Activated CD8-positive, alpha-beta memory T cell treated with anti-CD3 and anti-CD28 coated beads, Interleukin-2, amount 10 ng/mL, durations not matched to agents 7 days and 5 days (primary cell): Measurements from ENCODE around the gene ZFHX3. TPM values are rescaled to one million over a fixed set of nuclear protein-coding genes. Genes with fewer than 3 reads are reported as not detected.

Experiments used
- ATAC-seq: fragments of 150-1000 bp; cut with Tn5 transposase; one replicate; pipeline ENCODE4 v1.10.0; 2021; ENCODE audit warnings: moderate library complexity
- CTCF ChIA-PET: fragments of 350-600 bp; sonication (Branson Sonifier 250); formaldehyde crosslinking; loops from one replicate; lab custom pipeline; 2021; ENCODE audit warnings: antibody characterized with exemption; lab: Charles Lee
- DNase-seq: peaks from one replicate; pipeline ENCODE4 v3.0.0-alpha.2; 2020
- H3K27ac Mint-ChIP-seq: one replicate; pipeline ENCODE4 v1.8.0; 2021; ENCODE audit warnings: mild to moderate bottlenecking, mixed read lengths
- H3K27me3 Mint-ChIP-seq: one replicate; pipeline ENCODE4 v1.8.0; 2021; ENCODE audit warnings: mixed read lengths
- H3K36me3 Mint-ChIP-seq: one replicate; pipeline ENCODE4 v1.8.0; 2021; ENCODE audit warnings: mild to moderate bottlenecking, mixed read lengths
- H3K4me1 Mint-ChIP-seq: one replicate; pipeline ENCODE4 v1.8.0; 2021; ENCODE audit warnings: mixed read lengths
- H3K4me3 Mint-ChIP-seq: one replicate; pipeline ENCODE4 v1.8.0; 2021; ENCODE audit warnings: mild to moderate bottlenecking, moderate library complexity, mixed read lengths
- H3K9me3 Mint-ChIP-seq: one replicate; pipeline ENCODE4 v1.8.0; 2022; ENCODE audit warnings: low read depth, mixed read lengths
- total RNA-seq, 2 experiments: library from RNA; stranded (reverse); gene quantifications; one replicate each; pipeline ENCODE4 v1.2.3, GENCODE V29; 2021

ZFHX3 gene
- total RNA-seq, 2 experiments from 2014 or later = 0.32 to 1.9 TPM

DNA sequence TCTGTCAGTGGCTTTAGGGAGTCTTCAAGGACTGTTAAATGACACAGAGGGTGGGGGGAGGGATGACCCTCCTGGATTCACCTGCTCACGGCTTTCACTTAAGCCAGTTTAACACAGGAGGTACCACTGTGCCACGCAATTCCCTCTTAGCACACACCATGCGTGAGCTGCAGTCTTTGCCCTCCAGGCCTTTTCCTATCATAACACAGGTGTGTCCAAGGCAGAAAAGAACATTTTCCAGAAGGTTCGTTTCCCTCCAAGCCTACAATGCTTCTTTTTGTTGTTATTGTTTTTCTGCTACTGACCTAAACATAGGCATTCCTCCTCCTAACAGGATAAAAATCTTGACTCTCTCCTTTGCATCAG is 1.1 kb downstream of the ZFHX3 start:
- no peak for DNase-seq
- no peaks in the 10 kb centered on the region for H3K4me1 Mint-ChIP-seq
- CTCF ChIA-PET = no interaction called here
- ATAC-seq = no peak
- H3K27me3 Mint-ChIP-seq = peaks cover 39% of the 10 kb centered on the region
- no peaks in the 10 kb centered on the region for H3K36me3 Mint-ChIP-seq
- H3K27ac Mint-ChIP-seq = no peak overlapping the region
- H3K9me3 Mint-ChIP-seq = no peaks in the 10 kb centered on the region
- H3K4me3 Mint-ChIP-seq = no peak overlapping the region

DNA sequence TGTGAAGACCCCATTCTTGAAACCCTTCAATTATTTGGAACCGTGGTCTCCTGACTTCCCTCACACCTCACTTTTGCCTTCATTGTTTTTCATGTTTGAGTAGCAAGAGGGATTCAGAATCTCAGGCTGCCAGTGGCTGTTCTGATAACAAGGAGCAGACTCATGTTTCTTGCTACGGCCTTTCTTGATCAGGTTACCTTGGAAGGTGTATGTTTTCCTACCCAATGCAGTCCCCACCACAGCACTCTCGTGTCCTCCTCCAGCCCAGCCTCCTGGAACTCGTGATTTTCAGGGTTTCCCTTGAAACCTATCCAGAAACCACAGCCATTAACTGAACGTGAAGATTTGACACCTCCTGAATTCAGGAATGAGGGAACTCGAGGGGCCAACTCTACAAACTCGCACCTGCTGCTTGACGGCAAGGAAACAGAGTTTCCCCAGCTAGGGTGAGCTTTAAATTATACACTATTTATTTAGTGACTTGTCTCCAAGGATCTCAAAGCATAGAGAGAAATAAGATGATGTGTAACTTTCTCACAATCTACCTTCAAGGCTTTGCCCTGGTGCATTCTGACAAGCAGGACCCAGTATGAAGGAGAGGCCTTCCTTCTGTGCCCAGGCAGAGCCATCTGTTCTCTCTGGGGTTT is 1.6 kb downstream of the ZFHX3 start:
- H3K27ac Mint-ChIP-seq = no peak overlapping the region
- H3K4me1 Mint-ChIP-seq = no peaks in the 10 kb centered on the region
- no peak overlapping the region for H3K4me3 Mint-ChIP-seq
- ATAC-seq = no peak
- no peak for DNase-seq
- no peaks in the 10 kb centered on the region for H3K9me3 Mint-ChIP-seq
- CTCF ChIA-PET = no interaction called here
- H3K27me3 Mint-ChIP-seq = peaks cover 39% of the 10 kb centered on the region
- no peaks in the 10 kb centered on the region for H3K36me3 Mint-ChIP-seq

DNA sequence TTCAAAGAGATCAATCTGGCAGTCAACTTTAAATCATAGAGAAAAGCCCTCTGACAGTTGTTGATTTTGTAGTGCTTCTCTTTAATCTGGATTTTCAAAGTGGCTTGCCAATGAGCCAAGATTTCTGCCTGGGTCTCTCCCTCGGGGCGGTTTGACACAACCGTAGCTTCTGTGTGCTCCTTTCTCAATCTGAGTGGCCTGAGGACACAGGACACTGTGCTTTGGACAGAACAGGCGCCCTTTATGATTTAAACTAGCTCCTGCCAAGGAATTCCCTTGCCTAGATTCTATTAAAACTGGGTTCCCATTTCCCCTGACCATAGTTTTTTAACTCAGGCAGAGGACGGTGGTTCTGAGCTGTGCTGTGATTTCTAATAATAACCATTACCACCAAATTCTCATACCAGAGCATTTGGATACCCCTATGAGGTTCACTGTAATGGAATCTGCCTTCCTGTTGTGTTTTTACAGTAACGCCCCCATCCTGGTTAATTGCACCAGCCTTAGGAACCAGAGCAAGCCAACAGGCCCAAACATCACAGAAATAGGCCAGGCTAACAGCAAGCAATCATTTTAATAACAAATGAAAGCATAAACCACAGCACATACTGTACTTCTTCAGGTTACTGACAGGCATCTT is 4.0 kb downstream of the ZFHX3 start:
- Mint-ChIP-seq H3K27ac (no peak overlapping the region), H3K9me3 (no peaks in the 10 kb centered on the region), H3K27me3 (peaks cover 36% of the 10 kb centered on the region), H3K4me1 (no peaks in the 10 kb centered on the region), H3K36me3 (no peaks in the 10 kb centered on the region), H3K4me3 (no peak overlapping the region)
- ATAC-seq = no peak
- no peak for DNase-seq
- CTCF ChIA-PET = no interaction called here

DNA sequence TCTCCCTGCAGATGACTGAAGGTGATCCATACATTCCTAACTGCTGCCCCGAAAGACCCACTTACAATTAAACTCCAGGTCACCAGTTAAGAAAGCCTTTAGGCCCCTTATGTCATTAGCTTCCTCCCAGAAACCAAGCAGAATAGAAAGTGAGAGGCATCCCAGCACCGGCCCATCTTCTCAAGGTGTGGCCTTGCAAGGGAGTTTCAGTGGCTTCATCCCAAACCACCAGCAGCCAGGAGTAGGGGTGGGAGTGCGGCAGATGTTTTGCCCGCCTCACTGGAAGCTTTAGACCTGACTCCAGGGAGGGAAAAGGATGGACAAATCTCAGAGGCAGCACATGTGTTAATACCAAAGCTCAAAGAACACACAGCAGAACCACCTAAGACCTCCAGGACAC is 5.1 kb downstream of the ZFHX3 start:
- CTCF ChIA-PET = no interaction called here
- Mint-ChIP-seq H3K4me3 (no peak overlapping the region), H3K9me3 (no peaks in the 10 kb centered on the region), H3K27me3 (peaks cover 32% of the 10 kb centered on the region), H3K27ac (no peak overlapping the region), H3K36me3 (no peaks in the 10 kb centered on the region), H3K4me1 (no peaks in the 10 kb centered on the region)
- no peak for DNase-seq
- no peak for ATAC-seq

DNA sequence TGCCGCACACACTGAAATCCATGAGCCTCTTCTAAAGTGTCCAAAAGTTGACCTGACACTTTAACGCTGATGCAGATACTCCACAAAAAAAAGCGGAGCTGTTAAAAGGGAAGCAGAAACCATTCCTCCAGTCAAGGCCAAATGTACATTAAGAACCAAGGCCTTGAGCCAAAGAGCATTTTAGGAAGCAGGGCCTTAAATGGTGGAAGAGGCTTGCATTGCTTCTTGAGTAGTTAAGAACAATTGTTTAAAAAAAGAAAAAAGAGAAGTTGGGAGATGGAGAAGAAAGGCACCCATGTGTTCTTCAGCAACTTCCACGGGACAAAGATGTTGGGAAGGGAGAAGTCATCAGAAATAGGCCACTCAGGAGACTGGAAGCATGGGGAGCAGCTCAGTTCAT is 6.3 kb downstream of the ZFHX3 start:
- Mint-ChIP-seq H3K36me3 (no peaks in the 10 kb centered on the region), H3K4me3 (no peak overlapping the region), H3K27ac (no peak overlapping the region), H3K9me3 (no peaks in the 10 kb centered on the region), H3K4me1 (peaks cover 1% of the 10 kb centered on the region), H3K27me3 (peaks cover 35% of the 10 kb centered on the region)
- DNase-seq (no peak), ATAC-seq (no peak)
- CTCF ChIA-PET = no interaction called here

DNA sequence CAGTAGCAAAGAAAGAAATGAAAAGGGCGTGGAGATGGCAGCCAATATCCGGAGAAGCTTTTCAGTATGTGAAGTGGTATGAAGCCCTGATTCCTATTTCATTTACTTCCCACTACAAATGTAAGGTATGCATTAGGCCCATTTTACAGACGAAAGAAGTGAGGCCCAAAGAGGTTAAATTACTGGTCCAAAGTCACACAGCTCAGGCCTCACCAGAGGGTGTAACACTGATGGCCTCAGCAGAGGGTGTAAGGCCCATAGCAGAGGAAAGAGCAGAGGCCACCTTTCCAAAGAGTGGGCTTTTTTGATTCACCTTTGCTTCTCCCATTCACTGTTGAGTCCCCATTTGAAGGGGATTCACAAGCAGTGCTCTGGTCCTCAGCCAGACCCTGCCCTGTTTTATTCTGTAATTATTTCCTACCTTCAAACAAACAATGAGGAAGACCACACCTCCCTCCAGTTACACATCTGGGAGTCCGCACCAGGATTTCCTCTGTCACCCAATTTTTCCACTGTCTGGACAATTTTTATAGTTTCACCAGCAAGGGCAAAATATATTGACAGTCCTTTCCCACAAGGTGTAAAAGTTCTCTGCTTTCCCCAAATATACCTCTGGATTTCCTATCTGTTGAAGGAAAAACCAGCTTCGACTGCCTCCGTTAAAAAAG is 7.1 kb downstream of the ZFHX3 start:
- peaks cover 2% of the 10 kb centered on the region for H3K9me3 Mint-ChIP-seq
- peaks cover 1% of the 10 kb centered on the region for H3K4me1 Mint-ChIP-seq
- H3K27me3 Mint-ChIP-seq = peaks cover 32% of the 10 kb centered on the region
- H3K27ac Mint-ChIP-seq = no peak overlapping the region
- CTCF ChIA-PET = no interaction called here
- no peak for DNase-seq
- ATAC-seq = no peak
- H3K36me3 Mint-ChIP-seq = no peaks in the 10 kb centered on the region
- no peak overlapping the region for H3K4me3 Mint-ChIP-seq

DNA sequence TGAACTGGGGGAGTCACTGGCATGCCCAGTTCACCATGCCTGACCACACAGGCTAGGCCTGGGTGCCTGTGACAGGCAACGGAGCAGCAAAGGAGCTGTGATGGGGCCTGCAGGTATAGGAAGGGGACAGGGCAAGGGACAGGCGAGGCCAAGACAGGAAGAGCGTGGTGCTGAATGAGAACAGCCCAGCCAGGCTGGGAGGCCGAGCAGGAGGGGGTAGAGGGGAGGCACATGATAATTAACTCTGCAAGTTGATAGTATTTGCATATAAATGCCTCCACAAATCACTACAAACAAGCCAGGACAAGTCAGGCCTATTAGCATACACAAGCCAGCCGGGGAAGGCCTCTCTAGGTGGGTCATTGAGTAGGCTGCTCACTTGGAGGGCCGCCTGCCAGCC is 7.8 kb downstream of the ZFHX3 start:
- peaks cover 3% of the 10 kb centered on the region for H3K9me3 Mint-ChIP-seq
- CTCF ChIA-PET = no interaction called here
- ATAC-seq (no peak), DNase-seq (no peak)
- no peak overlapping the region for H3K27ac Mint-ChIP-seq
- H3K4me3 Mint-ChIP-seq = no peak overlapping the region
- H3K36me3 Mint-ChIP-seq = no peaks in the 10 kb centered on the region
- peaks cover 1% of the 10 kb centered on the region for H3K4me1 Mint-ChIP-seq
- H3K27me3 Mint-ChIP-seq = peaks cover 34% of the 10 kb centered on the region

DNA sequence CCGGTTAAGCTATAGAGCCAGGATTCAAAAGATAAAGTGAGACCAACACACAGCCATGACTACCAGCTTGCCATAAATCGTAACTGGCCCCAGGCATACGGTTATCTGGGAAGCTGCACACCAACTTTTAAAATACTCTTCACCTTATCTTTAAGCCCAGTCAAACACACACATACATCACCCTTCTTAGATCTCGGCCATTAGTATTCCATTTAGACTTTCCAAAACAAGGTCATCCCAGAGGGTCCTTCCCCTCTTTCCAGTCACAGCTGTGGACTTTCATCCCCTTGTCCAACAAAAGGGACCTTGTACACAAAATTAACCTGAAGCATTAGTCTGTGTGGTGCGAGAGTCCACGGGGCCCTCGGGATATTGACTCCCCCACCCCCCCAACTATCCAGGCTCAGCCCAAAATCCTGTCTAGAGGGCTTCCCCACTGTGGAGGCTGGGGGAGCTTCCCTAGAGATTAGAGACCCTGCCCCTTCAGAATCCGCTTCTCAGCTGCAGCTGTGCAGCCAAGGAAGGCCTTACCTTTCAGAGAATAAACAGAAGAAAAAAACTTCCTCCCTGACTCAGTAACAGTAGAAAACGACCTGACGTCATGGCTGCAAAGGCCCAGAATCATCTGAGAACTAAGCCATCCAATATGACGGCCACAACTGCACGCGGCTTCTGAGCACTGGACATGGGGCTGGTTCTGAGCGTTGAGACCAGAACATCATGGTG is 9.9 kb downstream of the ZFHX3 start:
- Mint-ChIP-seq H3K27ac (no peak overlapping the region), H3K4me3 (no peak overlapping the region), H3K9me3 (peaks cover 3% of the 10 kb centered on the region), H3K27me3 (peaks cover 37% of the 10 kb centered on the region), H3K36me3 (no peaks in the 10 kb centered on the region), H3K4me1 (peaks cover 1% of the 10 kb centered on the region)
- CTCF ChIA-PET = no interaction called here
- DNase-seq (no peak), ATAC-seq (no peak)

DNA sequence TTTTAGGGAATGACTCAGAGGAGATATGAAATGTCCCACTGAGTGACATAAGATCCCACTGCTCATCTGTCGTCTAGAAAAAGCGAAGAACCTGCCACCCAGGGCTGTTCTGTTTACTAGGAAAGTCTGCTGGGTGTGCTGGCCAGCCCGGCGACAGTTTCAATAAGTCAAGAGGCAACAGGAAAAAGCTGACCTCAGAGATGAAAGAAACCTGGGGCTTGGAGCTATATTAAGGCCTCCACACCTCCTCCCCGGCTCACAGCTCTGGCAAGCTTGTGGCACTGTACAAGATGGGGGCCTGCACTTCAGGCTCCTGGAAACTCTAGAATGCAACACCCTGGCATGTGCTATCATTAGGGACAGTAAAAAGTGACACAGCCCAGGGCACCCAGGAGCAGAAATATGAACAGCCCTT is 10.6 kb downstream of the ZFHX3 start:
- DNase-seq = no peak

DNA sequence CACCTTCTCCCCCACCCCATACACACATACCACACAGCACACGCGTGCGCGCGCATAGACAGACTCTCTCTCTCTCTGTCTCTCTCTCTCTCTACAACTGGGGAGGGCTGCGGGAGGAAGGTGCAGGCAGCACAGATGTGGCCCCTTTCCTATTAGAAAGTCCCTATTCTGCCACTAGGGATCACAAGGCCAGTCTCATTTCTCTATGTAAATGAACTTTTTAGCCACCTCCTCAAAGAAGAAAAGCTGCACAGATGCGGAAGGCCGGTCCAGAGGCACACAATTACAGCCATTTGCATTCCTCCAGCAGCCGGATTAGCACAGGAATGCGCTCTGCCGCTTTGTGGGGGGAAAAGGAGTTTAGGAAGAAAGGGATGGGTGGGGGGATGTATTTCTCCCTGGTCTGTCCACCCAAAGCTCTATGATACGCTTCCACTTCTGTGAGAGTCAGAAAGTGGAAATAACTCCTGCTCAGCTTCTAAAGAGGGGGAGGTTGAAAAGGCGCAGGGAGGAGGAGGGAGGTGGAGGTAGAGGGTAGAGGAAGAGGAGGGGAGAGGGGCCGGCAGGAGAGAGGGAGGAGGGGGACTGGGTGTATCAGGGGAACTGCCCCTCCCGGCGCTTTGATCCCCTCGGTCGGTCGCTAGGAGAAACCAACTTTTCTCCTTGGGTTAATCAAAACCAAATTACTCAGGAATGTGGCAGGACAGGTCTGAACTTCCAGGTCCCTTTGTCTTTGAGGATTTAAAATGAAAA is 11.7 kb downstream of the ZFHX3 start:
- CTCF ChIA-PET = no interaction called here
- ATAC-seq = no peak
- H3K9me3 Mint-ChIP-seq = peaks cover 3% of the 10 kb centered on the region

More for the DNA sequence above, 10.6 kb downstream of the ZFHX3 start:
- Mint-ChIP-seq H3K9me3 (peaks cover 3% of the 10 kb centered on the region), H3K4me1 (peaks cover 1% of the 10 kb centered on the region), H3K27ac (no peak overlapping the region), H3K4me3 (no peak overlapping the region), H3K36me3 (no peaks in the 10 kb centered on the region), H3K27me3 (peaks cover 33% of the 10 kb centered on the region)
- CTCF ChIA-PET = interaction anchor here (0.5 kb wide), 1 partner anchor 34 kb away, joined by 3 read pairs; no protein-coding TSS in a partner anchor
- no peak for ATAC-seq

DNA sequence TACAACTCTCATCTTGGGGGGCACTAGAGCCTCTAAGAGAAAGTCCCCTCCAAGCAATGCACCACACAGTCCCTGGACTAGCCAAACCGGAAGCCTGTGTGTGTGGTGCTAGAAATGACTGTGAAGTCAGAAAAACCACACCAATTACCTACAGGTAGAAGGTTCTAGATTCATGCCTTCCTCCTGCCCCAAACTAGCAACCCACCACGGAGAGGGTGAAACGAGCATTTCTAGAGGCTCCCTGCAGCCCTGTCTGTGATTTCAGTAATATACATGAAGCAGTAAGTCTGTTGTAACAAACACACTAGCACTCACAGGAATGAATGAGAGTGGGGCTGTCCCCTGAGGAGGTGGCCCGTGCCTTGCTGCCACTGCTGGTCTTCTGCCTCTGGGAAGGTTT is 13.6 kb downstream of the ZFHX3 start:
- no peak for DNase-seq
- H3K4me1 Mint-ChIP-seq = peaks cover 1% of the 10 kb centered on the region
- CTCF ChIA-PET = no interaction called here
- H3K4me3 Mint-ChIP-seq = no peak overlapping the region
- no peaks in the 10 kb centered on the region for H3K36me3 Mint-ChIP-seq
- no peak overlapping the region for H3K27ac Mint-ChIP-seq
- H3K27me3 Mint-ChIP-seq = peaks cover 30% of the 10 kb centered on the region
- peaks cover 3% of the 10 kb centered on the region for H3K9me3 Mint-ChIP-seq
- ATAC-seq = no peak

More for the DNA sequence above, 11.7 kb downstream of the ZFHX3 start:
- no peak overlapping the region for H3K4me3 Mint-ChIP-seq
- H3K27me3 Mint-ChIP-seq = peaks cover 30% of the 10 kb centered on the region
- H3K36me3 Mint-ChIP-seq = no peaks in the 10 kb centered on the region
- DNase-seq = no peak
- H3K4me1 Mint-ChIP-seq = peaks cover 1% of the 10 kb centered on the region
- no peak overlapping the region for H3K27ac Mint-ChIP-seq

DNA sequence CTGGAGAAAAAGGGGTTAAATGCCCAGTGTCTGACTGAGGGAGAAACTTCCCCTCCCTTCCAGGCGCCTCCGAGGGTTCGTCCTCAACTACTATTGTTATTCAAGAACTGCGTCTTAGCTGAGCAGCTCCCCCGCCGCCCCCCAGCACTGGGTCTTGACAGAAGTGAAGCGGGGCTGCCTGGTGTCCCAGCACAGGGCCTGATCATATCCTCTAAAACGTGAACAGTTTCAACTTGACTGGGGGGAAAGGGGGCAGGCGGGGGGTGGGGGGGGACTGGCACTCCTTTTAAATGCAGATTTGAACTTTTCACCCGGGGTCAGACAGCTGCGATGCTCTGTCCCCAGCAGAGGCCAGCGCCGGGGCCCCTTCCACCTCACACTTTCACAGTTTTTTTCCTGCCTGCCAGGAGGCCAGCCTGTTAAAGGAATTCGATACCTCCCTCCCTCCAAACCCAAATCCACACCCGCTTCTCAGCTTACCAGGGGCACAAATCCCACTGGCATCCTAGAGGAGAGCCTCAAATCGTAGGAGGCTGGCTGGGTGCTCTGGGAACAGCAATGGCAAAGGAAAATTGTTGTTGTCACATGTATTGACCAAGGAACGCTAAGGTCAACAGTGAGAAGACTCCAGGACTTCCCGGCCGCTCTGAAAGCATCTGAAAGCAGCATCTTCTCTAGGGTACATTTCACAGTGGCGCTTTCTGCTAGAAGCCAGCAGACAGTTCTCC is 14.5 kb downstream of the ZFHX3 start:
- H3K9me3 Mint-ChIP-seq = peaks cover 3% of the 10 kb centered on the region
- peaks cover 30% of the 10 kb centered on the region for H3K27me3 Mint-ChIP-seq
- DNase-seq (no peak), ATAC-seq (no peak)
- H3K27ac Mint-ChIP-seq = no peak overlapping the region
- H3K36me3 Mint-ChIP-seq = no peaks in the 10 kb centered on the region
- no peak overlapping the region for H3K4me3 Mint-ChIP-seq
- CTCF ChIA-PET = no interaction called here
- peaks cover 1% of the 10 kb centered on the region for H3K4me1 Mint-ChIP-seq
